ENCODE results near the gene ZNF726.
"Not testable (repeated sequence)": the region's sequence is repeated elsewhere in the genome, so short reads cannot be mapped to it uniquely, and the experiment has no call there.

The ZNF726 gene

DNA sequence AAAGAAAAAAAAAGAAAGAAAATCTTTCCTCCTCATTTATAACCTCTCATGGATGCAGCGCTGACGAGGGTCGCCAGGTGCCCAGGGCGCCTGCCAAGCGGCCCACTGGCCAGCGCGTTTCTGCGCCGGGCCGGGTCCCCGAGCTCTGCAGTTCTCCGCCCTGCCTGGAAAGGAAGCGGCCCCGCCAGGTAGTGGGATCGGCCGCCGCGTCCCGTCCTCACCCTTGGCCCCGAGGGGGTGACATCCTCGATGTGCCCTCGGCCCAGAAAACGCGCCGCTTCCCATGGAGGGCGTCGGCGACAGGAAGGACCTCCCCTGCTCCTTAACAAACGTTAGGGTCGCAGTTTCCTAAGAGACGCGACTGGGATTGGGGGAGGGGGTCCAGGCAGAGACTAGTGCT, 56.9 kb downstream of the ZNF726 start:
- H3K27ac ChIP-seq = no peak overlapping the region
- TF ChIP-seq, protein P1, sequence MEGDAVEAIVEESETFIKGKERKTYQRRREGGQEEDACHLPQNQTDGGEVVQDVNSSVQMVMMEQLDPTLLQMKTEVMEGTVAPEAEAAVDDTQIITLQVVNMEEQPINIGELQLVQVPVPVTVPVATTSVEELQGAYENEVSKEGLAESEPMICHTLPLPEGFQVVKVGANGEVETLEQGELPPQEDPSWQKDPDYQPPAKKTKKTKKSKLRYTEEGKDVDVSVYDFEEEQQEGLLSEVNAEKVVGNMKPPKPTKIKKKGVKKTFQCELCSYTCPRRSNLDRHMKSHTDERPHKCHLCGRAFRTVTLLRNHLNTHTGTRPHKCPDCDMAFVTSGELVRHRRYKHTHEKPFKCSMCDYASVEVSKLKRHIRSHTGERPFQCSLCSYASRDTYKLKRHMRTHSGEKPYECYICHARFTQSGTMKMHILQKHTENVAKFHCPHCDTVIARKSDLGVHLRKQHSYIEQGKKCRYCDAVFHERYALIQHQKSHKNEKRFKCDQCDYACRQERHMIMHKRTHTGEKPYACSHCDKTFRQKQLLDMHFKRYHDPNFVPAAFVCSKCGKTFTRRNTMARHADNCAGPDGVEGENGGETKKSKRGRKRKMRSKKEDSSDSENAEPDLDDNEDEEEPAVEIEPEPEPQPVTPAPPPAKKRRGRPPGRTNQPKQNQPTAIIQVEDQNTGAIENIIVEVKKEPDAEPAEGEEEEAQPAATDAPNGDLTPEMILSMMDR (conservative IDR thresholded peaks at IDR 0.05) = no peak

DNA sequence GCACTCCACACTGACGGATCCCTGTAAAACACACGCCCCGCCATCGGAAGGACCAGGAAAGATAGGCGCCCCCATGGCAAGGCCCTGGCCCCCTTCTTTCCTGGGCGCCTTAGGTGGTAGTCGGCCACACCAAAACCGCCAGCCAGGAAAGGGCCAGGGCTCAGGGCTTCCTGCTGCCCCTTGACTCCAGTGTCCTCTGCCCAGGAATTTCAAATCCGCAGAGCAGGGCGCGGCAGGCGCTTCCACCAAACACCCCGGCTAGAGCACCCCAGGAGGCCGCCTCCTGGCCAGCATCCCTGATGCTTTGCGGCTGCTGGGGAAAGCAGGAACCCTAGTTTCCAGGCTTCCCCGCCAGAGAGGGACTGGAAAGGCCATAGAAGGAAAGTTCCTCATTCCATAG, 57.5 kb downstream of the ZNF726 start:
- TF ChIP-seq, protein P1 (conservative IDR thresholded peaks at IDR 0.05) = no peak
- no peak overlapping the region for H3K27ac ChIP-seq

DNA sequence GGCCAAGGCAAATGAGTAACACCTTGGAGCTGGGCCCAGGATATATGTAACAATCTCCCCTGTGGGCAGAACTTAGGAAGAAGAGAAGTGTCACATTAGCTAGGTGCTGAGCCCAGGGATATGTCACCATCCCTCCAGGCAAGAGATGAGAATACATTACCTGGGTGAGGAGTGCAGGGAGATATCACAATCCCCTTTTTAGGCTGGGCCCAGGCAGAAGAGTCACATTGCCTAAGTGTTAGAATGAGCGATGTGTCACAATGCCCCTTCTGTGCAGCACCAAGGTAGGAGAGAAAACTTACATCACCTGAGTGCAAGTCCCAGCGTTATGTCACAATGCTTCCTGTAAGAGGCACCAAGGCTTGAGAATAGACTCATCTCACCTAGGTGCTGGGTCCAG, 60.3 kb downstream of the ZNF726 start:
- TF ChIP-seq, protein P1 (conservative IDR thresholded peaks at IDR 0.05) = no peak

DNA sequence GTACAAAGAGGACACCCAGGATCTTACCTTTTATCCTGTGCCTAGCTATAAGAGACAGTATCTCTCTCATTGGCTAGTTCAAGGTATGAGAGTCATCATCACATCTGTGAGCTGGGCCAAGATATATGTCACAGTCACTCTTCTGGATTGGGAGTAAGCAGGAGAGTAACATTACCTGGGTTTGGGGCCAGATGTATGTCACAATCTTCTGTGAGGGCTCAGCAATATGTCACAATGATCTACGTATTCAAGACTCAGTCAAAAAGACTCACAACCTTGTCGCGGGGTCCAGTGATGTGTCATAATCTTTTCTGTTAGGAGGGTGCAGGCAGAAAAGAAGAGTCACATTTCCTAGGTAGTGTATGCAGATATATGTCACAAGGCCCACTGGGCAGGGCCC, 61.9 kb downstream of the ZNF726 start:
- not testable (repeated sequence) for H3K27ac ChIP-seq

More for the DNA sequence above, 60.3 kb downstream of the ZNF726 start:
- no peak overlapping the region for H3K27ac ChIP-seq

DNA sequence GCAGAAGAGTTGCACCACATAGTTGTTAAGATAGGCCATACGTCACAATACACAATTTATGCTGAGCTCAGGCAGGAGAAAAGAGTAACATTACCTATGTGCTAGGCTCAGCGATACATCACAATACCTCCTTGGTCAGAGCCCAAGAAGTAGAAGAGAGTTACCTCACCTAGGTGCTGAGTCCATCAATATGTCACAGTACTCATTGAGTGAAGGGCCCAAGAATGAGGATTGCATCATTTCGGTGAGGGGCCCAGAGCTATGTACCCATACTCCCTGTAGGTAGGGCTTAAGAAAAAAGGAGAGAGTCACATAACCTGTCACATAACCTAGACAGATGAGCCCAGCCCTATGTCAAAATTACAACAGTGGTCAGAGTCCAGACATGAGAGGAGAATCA, 62.6 kb downstream of the ZNF726 start:
- not testable (repeated sequence) for H3K27ac ChIP-seq

DNA sequence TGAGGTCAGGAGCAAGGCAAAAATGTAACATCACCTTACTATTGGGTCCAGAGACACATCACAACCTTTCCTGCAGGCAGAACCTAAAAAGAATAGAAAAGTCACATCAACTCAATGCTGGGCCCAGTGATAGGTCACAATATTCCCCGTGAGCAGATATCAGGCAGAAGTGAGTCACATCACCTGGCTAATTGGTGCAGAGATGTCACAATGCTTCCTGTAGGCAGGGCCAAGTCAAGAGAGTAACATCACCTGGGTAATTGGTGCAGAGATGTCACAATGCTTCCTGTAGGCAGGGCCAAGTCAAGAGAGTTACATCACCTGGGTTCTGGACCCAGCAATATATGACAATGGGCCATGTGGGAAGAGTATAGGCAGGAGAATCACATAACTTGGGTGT, 63.4 kb downstream of the ZNF726 start:
- H3K27ac ChIP-seq = no peak overlapping the region
- TF ChIP-seq, protein P1 (conservative IDR thresholded peaks at IDR 0.05) = no peak

DNA sequence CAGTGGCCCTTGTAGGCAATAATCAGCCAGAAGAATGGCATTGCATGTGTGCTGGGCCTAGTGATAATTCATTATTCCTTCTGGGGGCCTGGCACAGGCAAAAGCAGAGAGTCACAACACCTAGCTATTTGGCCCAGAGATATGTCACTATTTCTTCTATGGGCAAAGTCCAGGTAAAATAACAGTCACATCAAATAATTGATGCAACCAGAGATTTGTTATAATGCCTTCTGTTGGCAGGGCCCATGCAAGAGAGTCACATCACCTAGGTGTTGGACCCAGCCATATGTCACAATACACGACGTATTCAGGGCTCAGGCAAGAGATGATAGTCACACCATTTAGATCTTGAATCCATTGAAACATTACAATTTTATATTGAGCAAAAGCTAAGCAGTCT, 66.1 kb downstream of the ZNF726 start:
- TF ChIP-seq, protein P1 (conservative IDR thresholded peaks at IDR 0.05) = no peak
- no peak overlapping the region for H3K27ac ChIP-seq

DNA sequence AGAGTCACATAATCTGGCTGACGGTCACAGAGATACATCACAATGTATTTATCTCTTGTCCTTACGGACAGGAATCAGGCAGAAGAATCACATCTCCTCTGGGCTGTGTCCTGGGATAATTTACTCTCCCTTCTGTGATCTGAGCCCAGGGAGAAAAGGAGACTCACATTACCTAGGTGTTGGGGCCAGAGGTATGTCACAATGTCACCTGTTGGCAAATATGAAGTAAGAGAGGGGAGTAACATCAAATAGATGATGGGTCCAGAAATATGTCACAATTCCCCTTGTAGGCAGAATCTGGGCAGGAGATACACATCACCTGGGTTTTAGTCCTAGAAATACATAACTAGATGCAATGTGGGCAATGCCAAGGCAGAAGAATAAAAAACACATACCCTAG, 67.2 kb downstream of the ZNF726 start:
- TF ChIP-seq, protein P1 (conservative IDR thresholded peaks at IDR 0.05) = no peak
- no peak overlapping the region for H3K27ac ChIP-seq

DNA sequence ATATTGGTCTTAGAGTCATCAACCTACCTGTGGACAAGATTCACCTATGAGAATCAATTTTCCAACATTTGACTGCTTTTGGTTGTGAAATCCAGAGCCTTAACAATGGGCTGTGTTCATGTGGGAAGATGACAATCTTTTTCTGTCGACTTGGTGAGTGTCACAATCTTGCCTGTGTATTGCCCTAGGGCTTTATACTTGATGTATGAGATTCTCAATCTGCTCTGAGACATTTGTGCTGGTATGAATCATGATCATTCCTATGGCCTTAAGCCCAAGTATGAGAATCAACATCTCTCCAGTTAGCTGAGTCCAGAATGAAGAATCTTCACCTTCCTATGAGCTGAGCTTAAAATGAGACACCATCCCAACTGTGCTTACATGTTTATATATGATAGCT, 68.7 kb downstream of the ZNF726 start:
- TF ChIP-seq, protein P1 (conservative IDR thresholded peaks at IDR 0.05) = no peak
- H3K27ac ChIP-seq = no peak overlapping the region
